Frontal cortex (tissue), 4 donors: ENCODE data around the gene RHO. TPM values are rescaled to one million over a fixed set of nuclear protein-coding genes. Genes with fewer than 3 reads are reported as not detected.
A peak's percentile ranks its signal among the peaks of the same experiment; 100 is the strongest.
"Not testable (repeated sequence)": the region's sequence is repeated elsewhere in the genome, so short reads cannot be mapped to it uniquely, and the experiment has no call there.

Experiments
- DNase-seq, 2 donors: peaks; one replicate each; pipeline ENCODE4 v3.0.0; 2012; ENCODE audit warnings: low spot score in 2 of 2
- FAIRE-seq: peaks from 2 replicates; lab custom pipeline; 2012; peaks lifted over from hg19 to GRCh38; lab: Jason Lieb, UNC
- total RNA-seq: library from RNA; depleted of rRNA; stranded (reverse); fragments of >200 nt; gene quantifications from one replicate; pipeline ENCODE4 v1.2.3, GENCODE V29; 2014
- donor health status: control.
- donor health status: control.
- donor health status: control.

The RHO gene
- total RNA-seq: not detected

DNA sequence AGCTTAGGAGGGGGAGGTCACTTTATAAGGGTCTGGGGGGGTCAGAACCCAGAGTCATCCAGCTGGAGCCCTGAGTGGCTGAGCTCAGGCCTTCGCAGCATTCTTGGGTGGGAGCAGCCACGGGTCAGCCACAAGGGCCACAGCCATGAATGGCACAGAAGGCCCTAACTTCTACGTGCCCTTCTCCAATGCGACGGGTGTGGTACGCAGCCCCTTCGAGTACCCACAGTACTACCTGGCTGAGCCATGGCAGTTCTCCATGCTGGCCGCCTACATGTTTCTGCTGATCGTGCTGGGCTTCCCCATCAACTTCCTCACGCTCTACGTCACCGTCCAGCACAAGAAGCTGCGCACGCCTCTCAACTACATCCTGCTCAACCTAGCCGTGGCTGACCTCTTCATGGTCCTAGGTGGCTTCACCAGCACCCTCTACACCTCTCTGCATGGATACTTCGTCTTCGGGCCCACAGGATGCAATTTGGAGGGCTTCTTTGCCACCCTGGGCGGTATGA is at the start of gene RHO:
RHO (plus strand) TSS at position 51 of the 512 bp plus-strand sequence; CDS start at position 146, 95 bp downstream.
- DNase-seq: no peak
- FAIRE-seq: no peak

GRCh38 chr3:129481225-129481765 is 47.1 kb upstream of the RHO start:
- not testable (repeated sequence) for DNase-seq, FAIRE-seq

DNA sequence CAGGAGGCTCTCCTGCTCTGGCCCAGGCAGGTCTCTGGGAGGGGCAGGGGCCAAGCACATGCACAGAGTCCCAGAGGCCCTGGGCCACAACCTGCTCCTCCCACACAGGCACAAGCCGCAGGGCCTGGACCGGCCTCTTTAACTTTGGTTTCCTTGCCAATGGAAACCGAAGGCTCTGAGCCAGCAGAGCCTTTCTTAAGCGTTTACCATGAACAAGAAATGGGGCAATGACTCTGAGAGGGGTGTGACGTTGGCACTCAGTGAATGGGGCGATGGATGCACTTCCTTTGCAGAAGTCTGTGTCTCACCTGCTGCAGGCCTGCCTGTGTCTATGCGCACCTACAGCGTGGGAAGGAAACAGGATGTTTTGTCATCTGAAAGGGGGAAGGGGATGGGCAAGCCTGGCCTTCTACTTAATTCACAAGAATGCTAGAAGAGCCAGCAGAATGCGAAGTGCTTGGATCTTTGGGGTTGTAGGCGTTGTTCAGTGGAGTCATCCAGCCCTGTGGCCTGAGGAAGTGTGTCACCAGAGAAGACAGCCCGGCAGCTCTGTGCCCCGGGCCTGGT is 46.6 kb upstream of the RHO start:
- no peak for FAIRE-seq

DNA sequence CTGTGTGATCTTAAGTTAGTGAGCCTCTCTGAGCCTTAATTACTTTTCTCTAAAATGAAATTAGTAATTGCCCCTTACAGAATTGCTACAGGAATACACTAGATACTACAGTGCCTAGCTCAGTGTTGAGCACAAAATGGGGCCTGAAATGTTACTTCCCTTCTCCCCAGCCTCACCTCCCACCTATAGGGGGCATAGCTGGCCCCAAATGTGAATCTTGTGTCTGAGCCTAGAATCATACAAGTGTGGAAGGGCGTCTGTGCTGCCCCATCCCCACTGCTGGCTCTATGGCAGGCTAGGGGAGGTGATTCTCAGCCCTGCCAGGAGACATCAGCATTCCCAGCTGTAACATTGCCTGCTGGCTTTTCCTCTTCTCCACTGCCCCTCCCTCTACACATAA is 45.7 kb upstream of the RHO start:
- FAIRE-seq (no peak), DNase-seq (no peak)

More for the DNA sequence above, 46.6 kb upstream of the RHO start:
- no peak for DNase-seq

DNA sequence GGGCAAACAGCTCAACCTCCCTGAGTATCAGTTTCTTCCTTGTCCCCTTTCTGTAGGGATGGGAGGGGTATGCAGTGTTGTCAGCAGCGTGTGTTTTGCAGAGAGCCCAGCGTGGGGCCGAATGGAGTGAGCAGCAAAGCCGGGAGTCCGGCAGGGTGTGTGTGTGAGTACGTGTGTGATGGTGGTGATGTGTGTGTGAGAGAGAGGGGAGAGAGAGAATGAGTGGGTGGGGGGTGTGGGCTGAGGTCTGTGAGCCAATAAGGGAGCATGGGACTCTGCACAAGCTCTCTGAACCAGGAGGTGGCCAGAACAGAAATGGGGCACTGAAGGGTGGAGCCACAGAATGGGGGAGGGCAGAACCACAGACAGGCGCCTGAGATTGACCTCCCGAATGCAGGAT is 44.6 kb upstream of the RHO start:
- FAIRE-seq: no peak
- no peak for DNase-seq

- not testable (repeated sequence) for FAIRE-seq
These were observed 43.3 kb upstream of the RHO start for GRCh38 chr3:129485146-129485545.

DNA sequence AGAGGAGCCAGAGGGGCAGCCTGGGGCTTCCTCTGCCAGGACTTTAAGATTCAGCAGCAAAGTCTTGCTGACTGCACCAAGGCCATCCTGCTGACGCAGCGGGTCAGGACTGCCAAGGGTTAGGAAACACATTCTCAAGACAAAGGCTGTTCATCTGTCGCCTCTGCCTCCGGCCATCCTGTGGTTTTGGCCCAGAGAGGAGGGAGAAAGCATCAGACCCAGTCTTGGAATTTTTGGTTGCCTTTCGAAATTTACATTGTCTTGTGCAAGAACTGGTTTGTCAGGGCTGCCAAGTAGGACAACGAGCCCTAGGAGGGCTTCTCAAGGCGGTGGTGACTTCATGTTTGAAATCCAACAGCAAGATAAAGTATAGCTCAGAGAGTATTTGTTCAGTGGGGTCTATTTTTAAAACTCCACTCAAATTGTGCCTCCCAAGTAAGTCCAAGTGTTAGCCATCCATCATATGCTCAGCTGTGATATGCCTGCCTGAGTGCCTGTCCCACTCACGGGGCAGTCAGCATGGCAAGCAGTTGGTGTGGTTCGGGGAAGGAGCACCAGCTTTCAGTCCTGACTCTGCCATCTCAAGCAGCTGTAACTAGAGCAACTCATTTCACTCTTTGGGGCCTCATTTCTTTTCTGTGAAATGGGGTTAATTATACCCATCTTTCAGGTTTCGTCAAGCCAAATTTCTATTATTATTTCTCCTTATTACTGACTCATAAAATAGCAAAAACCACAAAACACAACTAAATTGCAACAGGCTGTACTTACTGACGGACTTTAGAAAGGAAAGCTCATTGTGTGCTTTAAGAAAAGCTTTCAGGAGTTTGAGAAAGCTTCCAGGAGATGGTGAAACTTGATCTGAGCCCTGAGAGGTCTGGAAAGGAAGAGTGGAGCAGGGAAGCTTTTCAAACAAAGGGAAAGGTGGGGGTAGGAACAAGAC is 42.4 kb upstream of the RHO start:
- FAIRE-seq (no peak), DNase-seq (peak in 1 of 2 donors; percentile 35)

More at GRCh38 chr3:129485146-129485545, 43.3 kb upstream of the RHO start:
- DNase-seq: not testable (repeated sequence)

- DNase-seq (no peak), FAIRE-seq (no peak)
These were observed 41.8 kb upstream of the RHO start for GRCh38 chr3:129486664-129487035.

GRCh38 chr3:129487183-129487867 is 41.1 kb upstream of the RHO start:
- DNase-seq (no peak), FAIRE-seq (no peak)

DNA sequence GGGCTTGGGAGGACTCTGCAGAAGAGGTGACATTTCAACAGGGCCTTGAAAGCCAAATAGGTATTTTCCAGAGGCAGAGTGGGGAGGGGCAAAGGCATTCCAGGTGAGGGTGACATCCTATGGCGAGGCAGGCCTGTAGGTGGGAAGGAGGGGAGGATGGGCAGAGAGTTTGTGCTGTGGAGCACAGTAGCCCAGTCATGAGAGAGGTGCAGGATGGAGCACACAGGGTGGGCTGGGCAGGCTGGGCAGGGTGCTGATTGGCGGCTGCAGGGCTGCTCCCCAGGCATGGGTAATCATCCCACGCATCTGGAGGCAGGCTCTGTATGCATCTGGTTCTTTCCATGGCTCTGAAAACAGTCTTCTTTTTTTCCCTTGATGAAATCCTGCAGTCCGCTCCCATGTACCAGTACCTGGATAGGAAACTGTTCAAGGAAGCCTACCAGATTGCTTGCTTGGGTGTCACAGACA is 40.5 kb upstream of the RHO start:
- not testable (repeated sequence) for FAIRE-seq, DNase-seq

DNA sequence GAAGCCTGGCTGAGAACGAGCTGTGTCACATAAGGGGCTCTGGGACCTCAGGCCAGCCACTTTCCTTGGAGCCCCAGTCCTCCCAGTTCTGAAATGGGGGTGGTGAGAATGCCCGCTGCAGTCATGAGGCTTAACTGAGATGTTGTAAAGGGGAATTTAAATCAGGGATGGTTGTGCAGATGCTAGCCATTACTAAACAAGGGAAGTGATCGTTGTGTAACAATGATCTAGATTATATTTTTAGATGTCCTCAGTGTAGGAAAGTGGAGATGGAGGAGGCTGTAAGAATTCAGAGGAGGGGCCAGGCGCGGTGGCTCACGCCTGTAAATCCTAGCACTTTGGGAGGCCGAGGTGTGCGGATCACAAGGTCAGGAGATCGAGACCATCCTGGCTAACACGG is 39.2 kb upstream of the RHO start:
- FAIRE-seq, DNase-seq: not testable (repeated sequence)

DNA sequence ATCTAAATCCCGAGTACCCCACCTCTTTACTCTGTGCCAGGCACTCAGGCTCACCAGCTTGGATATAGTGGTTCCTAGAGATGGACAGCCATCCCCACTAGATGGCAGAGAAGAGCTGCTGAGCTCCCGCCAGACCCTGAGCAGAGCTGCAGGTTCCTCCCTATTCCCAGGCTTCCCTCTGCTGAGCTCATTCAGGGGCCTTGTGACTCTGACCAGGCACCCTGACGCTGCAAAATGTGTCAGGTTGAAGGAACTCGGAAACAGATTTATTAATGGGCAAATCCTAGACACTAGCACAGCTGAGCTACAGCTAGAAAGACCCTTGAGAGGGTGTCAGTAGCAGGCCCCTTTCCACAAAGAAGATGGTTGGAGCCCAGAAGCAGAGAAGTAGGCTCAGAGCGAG is 38.2 kb upstream of the RHO start:
- peak; percentile 64 to 86 for DNase-seq
- FAIRE-seq: no peak

- not testable (repeated sequence) for FAIRE-seq, DNase-seq
These were observed 37.4 kb upstream of the RHO start for GRCh38 chr3:129491077-129491476.

DNA sequence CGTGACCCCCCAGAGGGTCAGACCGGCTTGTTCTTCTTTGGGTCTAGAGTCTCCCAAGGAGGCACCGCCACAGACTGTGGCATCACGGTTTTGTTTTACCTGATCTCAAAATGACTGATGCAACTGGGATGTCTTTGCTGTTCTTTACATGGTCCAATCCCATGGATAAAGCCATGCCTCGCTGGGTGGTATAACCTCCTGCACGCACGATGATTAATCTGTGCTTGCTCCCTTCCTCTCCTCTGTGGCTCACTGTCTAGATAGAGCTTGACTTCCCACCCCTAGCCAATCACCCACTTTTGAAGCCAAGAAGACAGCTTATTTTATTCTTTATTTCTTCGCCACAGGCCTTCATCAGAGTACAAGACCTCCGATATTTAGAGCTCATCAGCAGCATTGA is 36.6 kb upstream of the RHO start:
- no peak for FAIRE-seq
- DNase-seq: no peak

GRCh38 chr3:129492691-129493090 is 35.7 kb upstream of the RHO start:
- DNase-seq: no peak

GRCh38 chr3:129493206-129493605 is 35.2 kb upstream of the RHO start:
- no peak for DNase-seq
- no peak for FAIRE-seq

More at GRCh38 chr3:129492691-129493090, 35.7 kb upstream of the RHO start:
- no peak for FAIRE-seq

DNA sequence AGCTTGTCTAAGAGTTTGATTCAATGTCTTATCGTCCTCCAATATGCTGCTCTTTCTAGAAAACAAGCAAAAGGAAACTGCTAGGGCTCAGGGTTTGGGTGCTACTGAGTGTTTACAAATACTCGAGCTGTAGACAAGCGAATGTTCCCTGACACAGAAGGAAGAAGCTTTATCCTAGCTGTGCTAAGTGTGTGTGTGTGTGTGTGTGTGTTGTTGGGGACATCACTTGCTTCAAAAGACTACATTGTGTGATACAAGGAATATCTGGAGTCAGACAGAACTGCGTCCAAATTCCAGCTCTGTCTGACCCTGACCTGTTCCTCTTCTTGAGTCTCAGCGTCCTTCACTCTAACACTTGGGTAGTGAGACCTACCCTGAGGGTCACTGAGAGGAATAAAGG is 33.9 kb upstream of the RHO start:
- FAIRE-seq, DNase-seq: not testable (repeated sequence)

DNA sequence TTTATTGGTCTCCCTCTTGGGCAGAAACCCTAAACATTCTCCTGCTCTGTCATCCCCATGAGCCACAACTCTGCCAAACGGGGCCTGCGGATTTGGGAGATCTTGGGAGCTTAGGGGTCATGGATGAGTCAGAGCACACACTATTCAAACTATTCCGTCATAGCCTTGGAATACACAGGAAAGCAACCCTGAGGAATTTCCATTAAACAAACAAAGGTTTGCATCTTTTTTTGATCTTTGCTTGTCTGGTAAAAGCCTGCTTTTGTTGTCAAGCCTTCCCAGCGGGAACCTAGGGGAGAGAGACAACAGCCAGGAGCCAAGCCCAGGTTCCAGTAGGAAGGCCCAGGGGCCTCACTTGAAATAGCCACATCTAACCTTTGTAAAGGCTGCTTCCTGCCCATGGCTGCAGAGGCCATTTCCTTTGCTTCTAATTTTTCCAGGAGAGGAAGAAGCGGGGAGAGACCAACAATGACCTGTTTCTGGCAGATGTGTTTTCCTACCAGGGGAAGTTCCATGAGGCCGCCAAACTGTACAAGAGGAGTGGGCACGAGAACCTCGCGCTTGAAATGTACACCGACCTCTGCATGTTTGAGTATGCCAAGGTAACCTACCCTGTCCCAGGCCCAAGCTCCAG is 33.3 kb upstream of the RHO start:
- DNase-seq, FAIRE-seq: not testable (repeated sequence)

- FAIRE-seq, DNase-seq: not testable (repeated sequence)
These were observed 30.6 kb upstream of the RHO start for GRCh38 chr3:129497876-129498275.
